Testis (tissue), 2 donors: Measurements from ENCODE around the gene LRGUK.

ENCODE experiments used
- CTCF ChIP-seq, 3 experiments: fragments of 450-650 bp in 2 of 3; fragments of 200-600 bp in 1 of 3; sonication (generic) in 1 of 3; IDR thresholded peaks; one replicate each; pipeline ENCODE4 v1.5.1; 2016 to 2019; ENCODE audit warnings: antibody characterized with exemption in 3 of 3, mild to moderate bottlenecking in 2 of 3, moderate library complexity in 1 of 3
- POLR2A ChIP-seq: fragments of 450-650 bp; IDR thresholded peaks from one replicate; pipeline ENCODE4 v1.6.1; 2017; ENCODE audit warnings: antibody characterized with exemption, mild to moderate bottlenecking, moderate library complexity

GRCh38 chr7:134203186-134203889 is 76.2 kb downstream of the LRGUK start:
- TF ChIP-seq CTCF (IDR thresholded peaks at IDR 0.05) (no peak), POLR2A (no peak)
